GM12865 (cell line): ENCODE data around the gene COMTD1.

Experiments
- DNase-seq: peaks from one replicate; pipeline ENCODE4 v3.0.0; 2010; ENCODE audit warnings: low read depth
- H3K4me3 ChIP-seq: 2 replicates; pipeline ENCODE4 v1.5.1; 2011; ENCODE audit warnings: mild to moderate bottlenecking, low read depth, low read length, control low read depth
- TF ChIP-seq, protein P1 (sequence below): IDR thresholded peaks from 2 replicates; pipeline ENCODE4 v1.5.1; 2011; ENCODE audit warnings: low read length, control low read depth, low read depth, inconsistent platforms; ENCODE audit not compliant: insufficient read depth; ENCODE audit errors: missing control alignments

COMTD1 gene

GRCh38 chr10:75246506-75246905 lies 10.7 kb upstream of the COMTD1 start:
- no peak for DNase-seq
- H3K4me3 ChIP-seq = no peak overlapping the region
- TF ChIP-seq, protein P1, sequence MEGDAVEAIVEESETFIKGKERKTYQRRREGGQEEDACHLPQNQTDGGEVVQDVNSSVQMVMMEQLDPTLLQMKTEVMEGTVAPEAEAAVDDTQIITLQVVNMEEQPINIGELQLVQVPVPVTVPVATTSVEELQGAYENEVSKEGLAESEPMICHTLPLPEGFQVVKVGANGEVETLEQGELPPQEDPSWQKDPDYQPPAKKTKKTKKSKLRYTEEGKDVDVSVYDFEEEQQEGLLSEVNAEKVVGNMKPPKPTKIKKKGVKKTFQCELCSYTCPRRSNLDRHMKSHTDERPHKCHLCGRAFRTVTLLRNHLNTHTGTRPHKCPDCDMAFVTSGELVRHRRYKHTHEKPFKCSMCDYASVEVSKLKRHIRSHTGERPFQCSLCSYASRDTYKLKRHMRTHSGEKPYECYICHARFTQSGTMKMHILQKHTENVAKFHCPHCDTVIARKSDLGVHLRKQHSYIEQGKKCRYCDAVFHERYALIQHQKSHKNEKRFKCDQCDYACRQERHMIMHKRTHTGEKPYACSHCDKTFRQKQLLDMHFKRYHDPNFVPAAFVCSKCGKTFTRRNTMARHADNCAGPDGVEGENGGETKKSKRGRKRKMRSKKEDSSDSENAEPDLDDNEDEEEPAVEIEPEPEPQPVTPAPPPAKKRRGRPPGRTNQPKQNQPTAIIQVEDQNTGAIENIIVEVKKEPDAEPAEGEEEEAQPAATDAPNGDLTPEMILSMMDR = no peak

- TF ChIP-seq, protein P1 = no peak
- no peak for DNase-seq
- H3K4me3 ChIP-seq = no peak overlapping the region
Observed at GRCh38 chr10:75245354-75246250, 9.8 kb upstream of the COMTD1 start.

DNA sequence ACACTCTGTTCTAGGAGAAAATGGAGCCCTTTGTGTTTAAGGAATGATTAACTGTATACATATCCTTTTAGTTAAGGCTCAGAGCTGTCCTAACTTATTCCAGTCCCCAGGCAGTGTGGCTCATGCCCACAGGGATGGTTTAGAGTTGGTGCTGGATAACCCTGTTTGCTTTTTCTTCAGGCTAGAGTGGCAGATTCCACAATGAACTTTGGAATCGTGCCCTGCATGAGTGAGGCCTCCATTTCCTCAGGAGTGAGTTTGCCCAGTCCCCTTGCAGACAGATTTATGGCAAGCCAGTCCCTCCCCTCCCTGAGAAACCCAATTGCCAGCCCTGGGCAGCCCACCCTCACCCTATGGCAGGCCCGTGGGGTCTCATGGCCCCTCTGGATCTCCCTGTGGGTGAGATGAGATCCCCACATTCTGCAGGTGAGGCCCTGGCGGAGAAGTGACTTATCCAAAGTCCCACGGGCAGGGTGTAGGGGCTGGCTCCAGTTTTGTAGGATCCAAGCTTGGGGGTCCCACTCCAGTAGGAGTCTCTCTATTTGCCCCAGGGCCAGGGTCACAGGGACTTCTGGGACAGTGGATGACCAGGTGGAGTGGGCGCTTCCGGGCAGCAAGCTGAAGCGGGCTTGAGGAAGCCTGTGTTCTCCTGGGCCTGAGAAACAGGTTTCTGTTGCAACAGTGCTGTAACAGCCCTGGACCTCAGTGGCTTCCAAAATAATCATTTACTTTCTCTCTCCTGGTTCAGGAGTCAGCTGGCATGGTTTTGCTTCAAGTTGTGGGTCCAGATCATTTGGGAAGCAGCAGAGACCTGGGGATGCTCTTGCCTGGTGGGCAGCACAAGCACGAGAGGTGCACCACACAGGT lies 9.0 kb upstream of the COMTD1 start:
- H3K4me3 ChIP-seq = no peak overlapping the region
- no peak for DNase-seq
- TF ChIP-seq, protein P1 = no peak

DNA sequence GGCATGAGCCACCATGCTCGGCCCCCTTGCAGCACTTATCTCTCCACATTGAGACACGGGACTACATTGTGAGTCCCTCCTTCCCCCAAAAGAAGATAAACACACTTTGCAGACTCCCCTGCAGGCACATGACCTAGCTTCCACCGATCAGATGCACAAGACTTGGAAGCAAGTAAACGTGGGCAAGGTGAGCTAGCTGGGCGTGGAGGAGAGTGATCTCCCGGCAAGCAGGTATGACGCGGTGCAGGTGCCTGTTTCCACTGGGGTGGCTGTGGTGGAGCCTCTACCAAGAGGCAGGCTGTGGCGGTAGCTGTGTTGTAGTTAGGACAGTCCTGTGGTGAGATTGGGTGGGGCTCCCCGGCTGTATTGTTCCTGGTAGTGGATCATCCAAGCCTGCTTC lies 7.7 kb upstream of the COMTD1 start:
- no peak for DNase-seq

GRCh38 chr10:75240329-75241076 lies 4.7 kb upstream of the COMTD1 start:
- no peak overlapping the region for H3K4me3 ChIP-seq
- TF ChIP-seq, protein P1 = no peak
- no peak for DNase-seq

More for the DNA sequence above, 7.7 kb upstream of the COMTD1 start:
- TF ChIP-seq, protein P1 = no peak
- H3K4me3 ChIP-seq = no peak overlapping the region

GRCh38 chr10:75239096-75239790 lies 3.5 kb upstream of the COMTD1 start:
- H3K4me3 ChIP-seq = no peak overlapping the region
- TF ChIP-seq, protein P1 = no peak
- no peak for DNase-seq
